Ascending aorta (tissue), 2 donors: Measurements from ENCODE around the gene SPRN. TPM values are rescaled to one million over a fixed set of nuclear protein-coding genes. Genes with fewer than 3 reads are reported as not detected.

Source experiments
- DNase-seq, 2 donors: peaks; one replicate each; pipeline ENCODE4 v3.0.0-alpha.2; 2019; ENCODE audit warnings: low spot score in 2 of 2
- H3K27ac ChIP-seq, 2 donors: fragments of 200-600 bp; sonication (generic); one replicate each; pipeline ENCODE4 v1.5.1; 2016 to 2017; ENCODE audit warnings: mild to moderate bottlenecking in 1 of 2
- H3K27me3 ChIP-seq: fragments of 200-600 bp; sonication (generic); one replicate; pipeline ENCODE4 v1.5.1; 2017
- H3K36me3 ChIP-seq, 2 donors: fragments of 200-600 bp; sonication (generic); one replicate each; pipeline ENCODE4 v1.5.1; 2016
- H3K4me1 ChIP-seq, 2 donors: fragments of 200-600 bp; sonication (generic); one replicate each; pipeline ENCODE4 v1.5.1; 2016 to 2017; ENCODE audit warnings: mild to moderate bottlenecking in 1 of 2
- H3K4me3 ChIP-seq, 2 donors: fragments of 200-600 bp; sonication (generic); one replicate each; pipeline ENCODE4 v1.5.1; 2016 to 2017; ENCODE audit warnings: mild to moderate bottlenecking in 1 of 2
- H3K9me3 ChIP-seq, 2 donors: fragments of 200-600 bp; sonication (generic); one replicate each; pipeline ENCODE4 v1.5.1; 2016
- intact Hi-C: fragments of 100-400 bp; cut with DNase I; formaldehyde crosslinking; loops from one replicate; pipeline ENCODE4 v1.15.1; 2023
- total RNA-seq: library from RNA; depleted of rRNA; stranded (reverse); fragments of >200 nt; gene quantifications from one replicate; pipeline ENCODE4 v1.1.0, GENCODE V29; 2016
- TF ChIP-seq, protein P1 (sequence below), 3 experiments: fragments of 200-600 bp in 2 of 3; fragments of 450-650 bp in 1 of 3; sonication (generic) in 2 of 3; IDR thresholded peaks; one replicate each; pipeline ENCODE4 v1.5.1; 2016 to 2019; ENCODE audit warnings: antibody characterized with exemption in 3 of 3, mild to moderate bottlenecking in 1 of 3, moderate library complexity in 1 of 3

SPRN gene
- total RNA-seq, 1 donor from 2014 or later = not detected

DNA sequence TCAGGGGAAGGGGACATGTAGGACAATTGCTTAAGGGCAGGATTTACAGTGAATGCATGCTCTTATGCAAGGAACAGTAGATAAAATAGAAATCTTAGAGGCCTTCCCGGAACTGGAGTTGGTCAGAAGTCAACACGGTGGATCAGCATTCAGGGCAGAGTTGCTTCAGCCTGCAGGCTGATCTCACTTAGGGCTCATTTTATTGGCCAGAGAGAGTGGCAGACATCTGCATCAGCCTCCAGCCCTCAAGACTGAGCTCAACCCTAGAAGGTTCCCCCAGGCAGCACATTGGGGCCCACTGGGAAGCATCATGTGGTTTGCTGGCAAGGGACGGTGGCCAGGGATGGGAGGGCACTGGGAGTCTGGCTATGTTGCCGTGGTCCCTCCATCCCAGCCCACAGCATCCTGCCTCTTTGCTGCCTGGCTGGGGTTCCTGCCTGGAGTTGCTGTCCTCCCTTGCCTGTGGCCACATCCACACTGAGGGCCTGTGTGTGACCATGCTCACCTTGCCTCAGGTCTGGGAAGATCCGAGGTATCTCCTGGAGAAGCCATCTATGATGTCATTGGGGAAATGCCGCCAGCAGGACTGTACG is 42.4 kb upstream of the SPRN start:
- TF ChIP-seq, protein P1, sequence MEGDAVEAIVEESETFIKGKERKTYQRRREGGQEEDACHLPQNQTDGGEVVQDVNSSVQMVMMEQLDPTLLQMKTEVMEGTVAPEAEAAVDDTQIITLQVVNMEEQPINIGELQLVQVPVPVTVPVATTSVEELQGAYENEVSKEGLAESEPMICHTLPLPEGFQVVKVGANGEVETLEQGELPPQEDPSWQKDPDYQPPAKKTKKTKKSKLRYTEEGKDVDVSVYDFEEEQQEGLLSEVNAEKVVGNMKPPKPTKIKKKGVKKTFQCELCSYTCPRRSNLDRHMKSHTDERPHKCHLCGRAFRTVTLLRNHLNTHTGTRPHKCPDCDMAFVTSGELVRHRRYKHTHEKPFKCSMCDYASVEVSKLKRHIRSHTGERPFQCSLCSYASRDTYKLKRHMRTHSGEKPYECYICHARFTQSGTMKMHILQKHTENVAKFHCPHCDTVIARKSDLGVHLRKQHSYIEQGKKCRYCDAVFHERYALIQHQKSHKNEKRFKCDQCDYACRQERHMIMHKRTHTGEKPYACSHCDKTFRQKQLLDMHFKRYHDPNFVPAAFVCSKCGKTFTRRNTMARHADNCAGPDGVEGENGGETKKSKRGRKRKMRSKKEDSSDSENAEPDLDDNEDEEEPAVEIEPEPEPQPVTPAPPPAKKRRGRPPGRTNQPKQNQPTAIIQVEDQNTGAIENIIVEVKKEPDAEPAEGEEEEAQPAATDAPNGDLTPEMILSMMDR (IDR thresholded peaks at IDR 0.05) = no peak
- H3K27me3 ChIP-seq = no peaks in the 10 kb centered on the region
- H3K27ac ChIP-seq = no peak overlapping the region
- no peaks in the 10 kb centered on the region for H3K4me1 ChIP-seq
- no peaks in the 10 kb centered on the region for H3K9me3 ChIP-seq
- DNase-seq = no peak
- H3K36me3 ChIP-seq = peaks cover 3 to 10% of the 10 kb centered on the region in 2 donors
- H3K4me3 ChIP-seq = no peak overlapping the region
- intact Hi-C loops = no loop called here

DNA sequence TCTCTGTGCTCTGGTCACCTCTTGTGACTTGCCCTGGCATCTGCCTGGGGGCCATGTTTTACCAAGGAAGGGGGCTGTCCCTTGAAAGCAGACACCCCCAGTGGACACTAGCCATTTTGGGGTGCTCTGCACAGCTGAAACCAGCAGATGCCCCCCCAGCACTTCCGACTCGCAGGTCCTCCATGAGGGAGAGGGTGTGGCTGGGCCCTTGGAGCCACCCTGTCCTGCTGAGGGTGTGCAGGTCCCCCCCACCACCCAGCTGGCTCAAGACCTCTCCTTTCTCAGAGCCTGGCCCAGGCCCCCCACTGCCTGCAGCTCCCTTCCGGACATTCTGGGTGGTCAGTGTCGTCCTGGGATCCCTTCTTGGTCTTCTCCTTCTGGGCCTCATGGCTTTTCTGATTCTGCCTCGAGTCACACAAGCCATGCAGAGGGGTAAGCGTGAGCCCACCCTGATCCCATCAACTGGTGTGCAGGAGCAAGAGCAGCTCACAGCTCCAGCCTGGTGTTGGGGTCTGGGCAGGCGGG is 41.6 kb upstream of the SPRN start:
- H3K27ac ChIP-seq = no peak overlapping the region
- no peaks in the 10 kb centered on the region for H3K27me3 ChIP-seq
- no peaks in the 10 kb centered on the region for H3K9me3 ChIP-seq
- TF ChIP-seq, protein P1 (IDR thresholded peaks at IDR 0.05) = no peak
- no peak for DNase-seq
- H3K4me1 ChIP-seq = no peaks in the 10 kb centered on the region
- H3K36me3 ChIP-seq = peaks cover 4 to 10% of the 10 kb centered on the region in 2 donors
- intact Hi-C loops = no loop called here
- H3K4me3 ChIP-seq = no peak overlapping the region

DNA sequence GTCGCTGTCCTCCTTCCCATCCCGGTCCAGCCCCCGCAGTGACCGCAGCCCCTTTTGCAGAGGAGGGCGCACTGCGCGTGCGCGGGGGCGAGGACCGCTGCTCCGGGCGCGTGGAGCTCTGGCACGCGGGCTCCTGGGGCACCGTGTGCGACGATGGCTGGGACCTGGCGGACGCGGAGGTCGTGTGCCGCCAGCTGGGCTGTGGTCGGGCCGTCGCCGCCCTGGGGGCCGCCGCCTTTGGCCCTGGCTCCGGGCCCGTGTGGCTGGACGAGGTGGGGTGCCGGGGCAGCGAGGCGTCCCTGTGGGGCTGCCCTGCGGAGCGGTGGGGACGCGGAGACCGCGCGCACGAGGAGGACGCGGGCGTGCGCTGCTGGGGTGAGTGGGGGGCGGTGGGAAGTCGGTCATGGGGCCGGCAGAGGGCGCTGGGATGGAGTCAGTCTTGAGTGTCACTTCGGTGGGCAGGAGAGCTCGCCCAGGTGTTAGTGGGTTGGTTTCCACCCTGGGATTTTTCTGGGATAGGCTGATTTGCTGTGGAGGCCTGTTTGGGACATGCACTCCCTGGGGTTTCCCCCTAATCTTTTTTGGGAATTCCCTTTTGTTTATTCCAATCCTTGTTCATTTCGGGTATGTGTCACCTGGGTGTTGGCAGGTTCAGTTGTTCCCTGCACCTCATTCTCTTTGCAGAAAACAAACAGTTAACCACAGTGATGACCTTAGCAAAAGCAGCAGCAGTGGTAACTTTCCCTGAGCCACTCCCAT is 40.9 kb upstream of the SPRN start:
- no peak for DNase-seq
- Histone ChIP-seq H3K4me3 (no peak overlapping the region), H3K9me3 (no peaks in the 10 kb centered on the region), H3K4me1 (no peaks in the 10 kb centered on the region), H3K27ac (no peak overlapping the region), H3K27me3 (no peaks in the 10 kb centered on the region), H3K36me3 (peaks cover 4 to 10% of the 10 kb centered on the region in 2 donors)
- TF ChIP-seq, protein P1 (IDR thresholded peaks at IDR 0.05) = no peak
- intact Hi-C loops = no loop called here

DNA sequence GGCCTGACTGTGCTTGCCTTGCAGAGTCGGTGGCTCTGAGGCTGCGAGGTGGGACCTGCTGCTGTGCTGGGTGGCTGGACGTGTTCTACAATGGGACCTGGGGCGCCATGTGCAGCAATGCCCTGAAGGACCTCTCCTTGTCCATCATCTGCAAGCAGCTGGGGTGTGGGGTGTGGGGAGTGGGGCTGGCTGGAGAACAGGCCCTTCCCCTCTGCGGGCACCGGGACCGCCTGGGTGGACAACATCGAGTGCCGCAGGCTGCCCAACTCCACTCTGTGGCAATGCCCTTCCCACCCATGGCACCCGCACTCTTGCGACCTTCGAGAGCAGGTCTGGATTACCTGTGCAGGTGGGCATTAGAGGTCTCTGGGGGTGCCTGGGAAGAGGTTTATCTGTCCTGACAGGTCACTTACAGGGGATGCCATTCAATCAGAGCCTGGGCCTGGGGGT is 40.2 kb upstream of the SPRN start:
- DNase-seq = no peak
- peaks cover 4 to 10% of the 10 kb centered on the region in 2 donors for H3K36me3 ChIP-seq
- H3K27ac ChIP-seq = no peak overlapping the region

DNA sequence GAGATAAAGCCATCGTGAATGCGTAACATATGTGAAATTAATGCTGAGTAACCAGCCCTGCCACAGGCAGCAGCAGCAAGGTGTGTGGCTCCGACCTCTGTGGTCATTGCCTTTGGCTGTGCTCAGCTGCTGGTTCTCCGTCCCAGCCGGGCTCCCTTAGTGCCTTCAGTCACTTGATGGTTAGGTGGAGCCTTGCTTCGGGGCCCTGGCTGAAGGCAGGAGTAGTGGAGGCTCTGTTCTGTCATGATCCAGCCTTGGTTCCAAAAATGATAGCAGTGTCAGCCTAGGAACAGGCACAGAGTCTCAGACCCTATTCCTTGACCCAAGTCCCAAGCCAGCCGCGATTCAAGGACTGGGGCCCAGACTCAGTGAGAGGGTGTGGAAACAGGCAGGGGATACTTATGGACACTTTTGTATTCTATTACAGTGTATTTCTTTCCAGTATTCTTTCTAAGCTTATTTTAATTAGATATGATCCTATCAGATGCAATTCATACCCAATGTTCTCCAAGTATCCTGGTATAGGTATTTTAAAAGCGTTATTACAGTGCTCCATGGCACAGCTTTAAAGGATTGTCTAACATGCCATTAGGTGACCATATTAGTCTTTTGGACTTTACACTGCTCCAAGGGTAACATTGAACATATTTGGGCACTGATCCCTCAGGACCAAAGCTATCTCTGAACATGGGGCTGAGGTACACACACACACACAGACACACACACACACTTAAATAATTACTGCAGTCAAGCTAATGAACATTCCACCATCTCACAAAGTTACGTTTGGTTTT is 38.3 kb upstream of the SPRN start:
- no peak overlapping the region for H3K4me3 ChIP-seq
- H3K27ac ChIP-seq = no peak overlapping the region
- intact Hi-C loops = no loop called here
- TF ChIP-seq, protein P1 (IDR thresholded peaks at IDR 0.05) = no peak
- no peaks in the 10 kb centered on the region for H3K4me1 ChIP-seq
- H3K36me3 ChIP-seq = peaks cover 4 to 9% of the 10 kb centered on the region in 2 donors
- no peaks in the 10 kb centered on the region for H3K27me3 ChIP-seq
- no peaks in the 10 kb centered on the region for H3K9me3 ChIP-seq
- DNase-seq = no peak

More for the DNA sequence above, 40.2 kb upstream of the SPRN start:
- H3K4me1 ChIP-seq = no peaks in the 10 kb centered on the region
- H3K9me3 ChIP-seq = no peaks in the 10 kb centered on the region
- no peaks in the 10 kb centered on the region for H3K27me3 ChIP-seq
- H3K4me3 ChIP-seq = no peak overlapping the region
- TF ChIP-seq, protein P1 (IDR thresholded peaks at IDR 0.05) = no peak
- intact Hi-C loops = no loop called here
